ENCODE results near the gene NTM.

DNA sequence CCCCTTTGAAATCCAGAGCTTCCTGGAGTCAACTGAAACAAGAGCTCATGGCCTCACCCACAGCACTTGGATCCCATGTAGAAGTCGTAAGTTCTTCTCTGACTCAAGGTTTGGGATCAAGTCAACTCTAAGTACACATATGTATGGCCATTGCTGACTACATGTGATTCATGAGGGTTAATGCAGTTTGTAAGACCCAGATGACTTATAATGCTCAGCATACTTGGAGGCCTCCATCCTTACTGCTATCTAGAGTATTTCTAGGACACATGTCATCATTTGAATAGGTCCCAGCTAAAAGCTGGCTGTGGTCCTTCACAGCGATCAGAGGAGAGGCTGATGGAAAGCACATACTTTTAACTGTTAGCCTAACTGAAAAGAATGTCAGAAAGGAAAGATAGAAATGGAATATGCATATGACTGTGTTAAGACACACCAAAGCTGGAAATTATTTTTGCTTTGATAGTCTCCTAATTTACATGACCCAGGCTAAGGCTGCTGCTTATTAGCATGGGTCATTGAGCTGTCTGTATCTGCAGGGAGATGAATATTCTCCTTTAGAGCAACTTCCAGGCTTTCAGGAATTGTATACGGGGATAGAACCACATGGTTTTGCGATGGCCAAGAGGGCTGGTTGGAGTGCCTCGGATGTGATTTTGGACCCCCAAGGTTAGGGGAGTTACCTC is 76.3 kb downstream of the NTM start:
- TF ChIP-seq CTCF (IDR thresholded peaks at IDR 0.05; ENCODE audit: low read depth, low read length): no peak
- no peak for TF ChIP-seq EZH2phosphoT487 (IDR thresholded peaks at IDR 0.05; ENCODE audit: low read depth)

Data from OCI-LY3 (cell line).